SU-DHL-6 (cell line): ENCODE results near the gene CHD2.

Experiments used
- H2AFZ ChIP-seq: fragments of 200-600 bp; sonication (generic); 2 replicates; pipeline ENCODE4 v1.6.1; 2014; ENCODE audit warnings: low read depth, mild to moderate bottlenecking, moderate library complexity, mixed read lengths, antibody characterized with exemption, low read length; ENCODE audit not compliant: severe bottlenecking
- H3F3A ChIP-seq: fragments of 200-600 bp; shearing (Covaris generic); 2 replicates; pipeline ENCODE4 v1.6.0; 2016; ENCODE audit warnings: antibody characterized with exemption, mild to moderate bottlenecking; ENCODE audit not compliant: insufficient read depth
- H3K27ac ChIP-seq: fragments of 200-600 bp; sonication (generic); 2 replicates; pipeline ENCODE4 v1.5.1; 2016; ENCODE audit warnings: low read depth, mild to moderate bottlenecking, low read length, moderate library complexity, mixed read lengths
- H3K27me3 ChIP-seq: fragments of 200-600 bp; sonication (generic), shearing (Covaris generic); 2 replicates; pipeline ENCODE4 v1.6.0; 2014; ENCODE audit warnings: mild to moderate bottlenecking, low read length
- H3K36me3 ChIP-seq: fragments of 200-600 bp; sonication (generic); 2 replicates; pipeline ENCODE4 v1.6.1; 2014; ENCODE audit warnings: mild to moderate bottlenecking, low read length, mixed read lengths
- H3K4me2 ChIP-seq: fragments of 300-600, 200-600 bp; shearing (Covaris generic), sonication (generic); 2 replicates; pipeline ENCODE4 v1.6.0; 2014; ENCODE audit warnings: low read length, low read depth, mild to moderate bottlenecking; ENCODE audit not compliant: poor library complexity, severe bottlenecking
- H3K4me3 ChIP-seq: fragments of 200-600 bp; sonication (generic); 2 replicates; pipeline ENCODE4 v1.5.1; 2014; ENCODE audit warnings: antibody characterized with exemption, low read length, mild to moderate bottlenecking, mixed read lengths; ENCODE audit not compliant: insufficient read depth, poor library complexity, severe bottlenecking
- H3K79me2 ChIP-seq: fragments of 200-600 bp; sonication (generic); 2 replicates; pipeline ENCODE4 v1.6.1; 2014; ENCODE audit warnings: mild to moderate bottlenecking, low read length, moderate library complexity; ENCODE audit not compliant: insufficient read depth
- H3K9ac ChIP-seq: fragments of 200-600 bp; sonication (generic); 2 replicates; pipeline ENCODE4 v1.7.0; 2014; ENCODE audit warnings: mild to moderate bottlenecking, low read length
- H3K9me2 ChIP-seq: fragments of 200-600 bp; sonication (generic); replicated peaks from 2 replicates; pipeline ENCODE4 v1.6.1; 2014; ENCODE audit warnings: low read length; ENCODE audit not compliant: insufficient read depth
- H3K9me3 ChIP-seq: fragments of 200-600 bp; sonication (generic); 2 replicates; pipeline ENCODE4 v1.6.1; 2014; ENCODE audit warnings: low read length, mixed read lengths; ENCODE audit not compliant: insufficient read depth
- H4K20me1 ChIP-seq: fragments of 200-600 bp; sonication (generic); 2 replicates; pipeline ENCODE4 v1.6.1; 2014; ENCODE audit warnings: low read depth, mild to moderate bottlenecking, antibody characterized with exemption, low read length, moderate library complexity, mixed read lengths
- CTCF ChIP-seq: fragments of 200-600 bp; sonication (generic); IDR thresholded peaks from one replicate; pipeline ENCODE4 v1.5.1; 2017; ENCODE audit warnings: antibody characterized with exemption, mild to moderate bottlenecking, low read length, moderate library complexity; ENCODE audit not compliant: insufficient read depth, poor library complexity, severe bottlenecking
- EZH2phosphoT487 ChIP-seq: fragments of 200-600 bp; sonication (generic), shearing (Covaris generic); conservative IDR thresholded peaks from 2 replicates; pipeline ENCODE4 v1.6.1; 2018; ENCODE audit warnings: mild to moderate bottlenecking, antibody characterized with exemption, low read length, moderate library complexity, mixed read lengths

Gene CHD2

GRCh38 chr15:92962914-92963313 is 62.8 kb downstream of the CHD2 start:
- Histone ChIP-seq H3K4me2 (no peak overlapping the region), H3F3A (peaks cover 8% of the 10 kb centered on the region; the same call in 1 of the 2 replicates), H4K20me1 (0 out of 2 replicates have a peak, but pooled peaks cover 3% of the 10 kb centered on the region), H3K9ac (no peak overlapping the region), H3K79me2 (peaks cover 10% of the 10 kb centered on the region; the same call in 1 of the 2 replicates), H3K9me2 (no peaks in the 10 kb centered on the region), H2AFZ (no peak overlapping the region), H3K27me3 (no peaks in the 10 kb centered on the region), H3K27ac (no peak overlapping the region), H3K36me3 (peaks cover 60% of the 10 kb centered on the region), H3K9me3 (no peaks in the 10 kb centered on the region), H3K4me3 (no peak overlapping the region)
- no peak for TF ChIP-seq EZH2phosphoT487
- TF ChIP-seq CTCF: no peak

- H3K27me3 ChIP-seq: no peaks in the 10 kb centered on the region
- no peak overlapping the region for H3K4me3 ChIP-seq
- H3K79me2 ChIP-seq: peaks cover 10% of the 10 kb centered on the region; the same call in 1 of the 2 replicates
- H3K9me3 ChIP-seq: no peaks in the 10 kb centered on the region
- no peak overlapping the region for H2AFZ ChIP-seq
- H3F3A ChIP-seq: 0 out of 2 replicates have a peak, but pooled peaks cover 10% of the 10 kb centered on the region
- H3K36me3 ChIP-seq: peaks cover 58% of the 10 kb centered on the region
- 0 out of 2 replicates have a peak, but pooled peaks cover 3% of the 10 kb centered on the region for H4K20me1 ChIP-seq
- no peak overlapping the region for H3K9ac ChIP-seq
- no peaks in the 10 kb centered on the region for H3K9me2 ChIP-seq
- H3K4me2 ChIP-seq: no peak overlapping the region
- no peak for TF ChIP-seq CTCF
- no peak for TF ChIP-seq EZH2phosphoT487
- H3K27ac ChIP-seq: no peak overlapping the region
Observed at GRCh38 chr15:92963794-92964193, 63.7 kb downstream of the CHD2 start.

- H4K20me1 ChIP-seq: peaks cover 8% of the 10 kb centered on the region
- 0 out of 2 replicates have a peak, but pooled peaks cover 4% of the 10 kb centered on the region for H3F3A ChIP-seq
- H2AFZ ChIP-seq: no peak overlapping the region
- TF ChIP-seq CTCF (no peak), EZH2phosphoT487 (no peak)
- H3K79me2 ChIP-seq: 0 out of 2 replicates have a peak, but pooled peaks cover 3% of the 10 kb centered on the region
- H3K9me2 ChIP-seq: no peaks in the 10 kb centered on the region
- H3K27ac ChIP-seq: no peak overlapping the region
- no peak overlapping the region for H3K9ac ChIP-seq
- no peaks in the 10 kb centered on the region for H3K9me3 ChIP-seq
- peaks cover 56% of the 10 kb centered on the region for H3K36me3 ChIP-seq
- H3K4me2 ChIP-seq: no peak overlapping the region
- no peaks in the 10 kb centered on the region for H3K27me3 ChIP-seq
- H3K4me3 ChIP-seq: no peak overlapping the region
Observed at GRCh38 chr15:92968926-92969651, 69.0 kb downstream of the CHD2 start.
